DMS153 (cell line): ENCODE results near the gene GABRB3.
"Not testable (repeated sequence)": the region's sequence is repeated elsewhere in the genome, so short reads cannot be mapped to it uniquely, and the experiment has no call there.

Source experiments
- DNase-seq: peaks from one replicate; lab custom pipeline; 2025; lab: John Stamatoyannopoulos, UW

Gene GABRB3

GRCh38 chr15:26736502-26737248 is 36.2 kb downstream of the GABRB3 start:
- DNase-seq: no peak

GRCh38 chr15:26731965-26732364 is 40.9 kb downstream of the GABRB3 start:
- DNase-seq: no peak

GRCh38 chr15:26729581-26729980 is 43.3 kb downstream of the GABRB3 start:
- peak; percentile 28 for DNase-seq

GRCh38 chr15:26729030-26729429 is 43.8 kb downstream of the GABRB3 start:
- no peak for DNase-seq

DNA sequence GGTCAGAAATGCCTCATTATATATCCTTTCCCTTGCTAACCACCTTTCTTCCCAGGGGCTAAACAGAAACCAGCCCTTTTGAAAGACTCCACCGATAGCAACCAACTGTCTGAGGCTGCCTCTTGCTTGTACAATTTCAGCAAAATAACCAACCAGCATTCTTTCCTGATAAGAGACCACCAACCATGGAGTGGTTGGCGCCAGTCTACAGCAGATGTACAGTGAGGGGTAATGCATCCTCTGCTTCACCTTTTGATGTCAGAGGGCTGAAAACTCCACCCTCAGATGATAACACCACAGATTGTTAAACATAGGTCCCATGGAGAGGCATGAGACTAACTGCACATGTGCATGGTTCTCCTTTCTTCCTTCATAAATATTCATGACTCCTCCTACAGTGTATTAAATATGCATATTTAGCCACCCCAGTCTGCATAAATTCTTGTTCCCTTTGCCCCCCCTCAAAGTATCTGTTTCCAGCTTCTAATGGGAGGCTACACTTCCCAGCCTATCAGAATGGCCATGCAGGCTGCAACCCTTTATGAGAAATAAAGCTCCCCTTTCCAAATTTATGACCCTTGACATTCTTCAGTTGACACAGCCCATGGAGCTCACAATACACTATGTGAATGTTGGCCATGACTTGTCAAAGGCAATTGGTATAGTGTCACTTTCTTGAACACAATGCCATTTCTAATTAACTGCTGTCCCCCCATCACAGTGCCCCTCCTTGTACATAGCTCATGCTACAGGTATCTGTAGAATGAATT is 48.3 kb downstream of the GABRB3 start:
- no peak for DNase-seq

DNA sequence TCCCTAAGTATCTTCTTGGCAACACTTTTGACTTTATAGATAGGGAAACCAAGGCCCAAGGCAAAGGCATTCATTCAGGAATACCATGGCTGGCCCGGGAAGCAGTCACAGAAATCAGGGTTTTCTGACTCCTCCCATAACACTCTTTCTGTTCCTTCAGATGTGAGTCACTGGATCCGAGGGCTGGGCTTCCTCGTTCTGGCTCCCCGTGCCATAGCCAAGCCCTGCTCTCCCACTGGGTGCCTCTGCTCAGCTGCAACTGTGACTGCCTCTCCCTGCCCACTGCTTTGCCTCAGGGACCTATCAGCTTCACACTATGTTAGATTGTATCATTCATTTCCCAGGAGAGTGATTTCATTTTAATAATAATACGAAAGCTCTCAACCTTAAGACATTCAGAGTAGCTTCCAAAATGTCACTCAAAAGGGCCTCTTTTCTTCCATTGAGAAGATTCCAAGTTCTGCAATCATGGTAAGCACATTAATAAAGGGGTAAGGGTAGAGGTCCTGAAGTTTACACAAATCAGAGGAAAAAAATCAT is 50.2 kb downstream of the GABRB3 start:
- DNase-seq: no peak

DNA sequence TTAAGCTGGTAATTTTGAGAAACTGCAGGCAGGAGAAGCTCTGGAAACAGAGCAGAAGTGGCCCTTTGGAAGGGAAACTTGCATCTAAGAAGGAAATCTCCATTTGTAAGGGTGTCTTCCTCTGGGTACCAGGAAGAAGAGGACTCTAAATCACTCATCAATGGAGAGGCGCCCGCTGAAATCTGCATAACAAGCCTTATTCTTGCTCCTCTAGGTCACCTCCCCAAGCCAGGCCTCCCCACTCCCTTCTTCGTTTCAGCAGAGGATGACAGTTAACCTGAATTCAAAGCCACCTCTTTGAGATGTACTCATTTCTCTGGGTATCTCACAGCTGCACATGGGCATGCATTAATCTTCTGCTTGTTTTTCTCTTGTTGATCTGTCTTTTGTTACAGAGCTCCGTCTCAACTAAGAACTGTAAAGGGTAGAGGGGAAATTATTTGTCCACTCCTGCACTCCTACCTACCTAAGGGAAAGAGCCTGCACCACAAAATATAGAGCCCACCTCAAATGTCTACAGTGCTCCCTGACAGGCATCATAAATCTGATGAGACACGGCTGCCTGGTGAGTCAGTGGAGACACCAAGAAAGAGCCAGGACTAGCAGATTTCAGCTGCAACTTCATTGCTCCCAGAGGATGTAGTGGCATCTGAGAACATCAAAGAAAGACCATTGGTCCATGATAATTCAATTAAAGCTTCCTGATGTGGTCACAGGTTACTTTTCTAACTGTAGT is 51.5 kb downstream of the GABRB3 start:
- no peak for DNase-seq

DNA sequence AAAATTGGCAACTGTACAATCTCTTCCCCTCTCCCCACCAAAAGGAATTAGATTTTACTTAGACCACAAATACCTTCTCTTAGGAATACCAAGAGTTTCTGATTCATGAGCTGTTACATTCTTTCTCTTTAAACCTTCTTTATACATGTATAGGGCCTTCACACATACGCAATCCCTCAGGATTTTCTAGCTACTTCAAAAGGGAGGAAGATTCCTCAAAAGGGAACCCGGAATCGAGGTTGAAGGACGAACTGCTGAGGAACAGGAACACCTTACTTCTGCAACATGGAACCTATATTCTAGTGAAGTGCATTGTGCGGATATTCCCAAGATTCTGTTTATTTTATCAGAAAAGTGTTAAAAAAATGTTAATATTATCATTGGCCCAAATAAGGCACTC is 52.3 kb downstream of the GABRB3 start:
- no peak for DNase-seq

DNA sequence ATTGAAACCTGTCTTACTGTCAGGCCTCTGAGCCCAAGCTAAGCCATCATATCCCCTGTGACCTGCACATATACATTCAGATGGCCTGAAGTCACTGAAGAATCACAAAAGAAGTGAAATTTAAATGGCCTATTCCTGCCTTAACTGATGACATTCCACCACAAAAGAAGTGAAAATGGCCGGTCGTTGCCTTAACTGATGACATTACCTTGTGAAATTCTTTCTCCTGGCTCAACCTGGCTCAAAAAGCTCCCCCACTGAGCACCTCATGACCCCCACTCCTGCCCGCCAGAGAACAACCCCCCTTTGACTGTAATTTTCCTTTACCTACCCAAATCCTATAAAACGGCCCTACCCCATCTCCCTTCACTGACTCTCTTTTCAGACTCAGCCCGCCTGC is 53.0 kb downstream of the GABRB3 start:
- not testable (repeated sequence) for DNase-seq

GRCh38 chr15:26716069-26716468 is 56.8 kb downstream of the GABRB3 start:
- no peak for DNase-seq

DNA sequence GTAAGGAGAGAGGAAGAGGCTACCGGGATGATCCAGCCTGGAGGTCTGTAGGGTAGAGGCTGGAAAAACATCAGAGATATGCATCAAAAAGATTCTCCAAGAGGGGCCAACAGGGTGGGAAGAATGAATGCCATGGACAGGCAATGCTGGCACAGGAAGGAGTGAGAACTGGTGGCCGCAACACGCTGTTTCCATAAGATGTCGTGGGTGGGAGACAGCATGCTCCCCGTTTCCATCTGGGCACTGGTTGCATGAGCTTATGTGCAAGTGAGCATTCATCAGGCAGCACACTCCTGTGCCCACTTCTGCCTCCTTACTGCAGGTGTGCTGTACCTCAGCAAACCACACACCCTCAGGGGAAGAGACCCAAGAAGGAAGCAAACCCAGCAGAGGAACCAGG is 59.4 kb downstream of the GABRB3 start:
- DNase-seq: no peak

GRCh38 chr15:26712335-26712734 is 60.5 kb downstream of the GABRB3 start:
- DNase-seq: no peak

- DNase-seq: no peak
Measured at GRCh38 chr15:26711445-26711844, 61.4 kb downstream of the GABRB3 start.

- no peak for DNase-seq
Measured at GRCh38 chr15:26702381-26702780, 70.5 kb downstream of the GABRB3 start.

GRCh38 chr15:26698555-26698954 is 74.3 kb downstream of the GABRB3 start:
- no peak for DNase-seq

DNA sequence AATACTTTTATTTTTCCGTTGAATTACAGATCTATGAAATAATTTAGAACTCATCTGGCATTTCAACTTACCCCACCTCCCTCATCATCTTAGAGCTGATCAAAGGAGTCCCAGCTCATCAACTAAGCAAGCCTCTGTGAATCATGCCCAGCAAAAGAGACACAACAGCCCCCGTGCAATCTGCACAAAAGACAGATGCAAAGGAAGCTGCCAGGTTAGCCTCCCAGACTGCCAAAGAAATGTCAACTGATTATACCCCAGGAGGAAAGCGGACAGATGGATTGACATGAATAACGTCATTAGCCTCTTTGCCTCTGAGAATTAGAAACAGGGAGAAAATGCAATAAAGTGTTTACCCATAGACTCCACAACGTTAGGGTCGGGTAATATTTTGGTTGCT is 75.0 kb downstream of the GABRB3 start:
- no peak for DNase-seq

GRCh38 chr15:26691249-26691648 is 81.6 kb downstream of the GABRB3 start:
- no peak for DNase-seq

DNA sequence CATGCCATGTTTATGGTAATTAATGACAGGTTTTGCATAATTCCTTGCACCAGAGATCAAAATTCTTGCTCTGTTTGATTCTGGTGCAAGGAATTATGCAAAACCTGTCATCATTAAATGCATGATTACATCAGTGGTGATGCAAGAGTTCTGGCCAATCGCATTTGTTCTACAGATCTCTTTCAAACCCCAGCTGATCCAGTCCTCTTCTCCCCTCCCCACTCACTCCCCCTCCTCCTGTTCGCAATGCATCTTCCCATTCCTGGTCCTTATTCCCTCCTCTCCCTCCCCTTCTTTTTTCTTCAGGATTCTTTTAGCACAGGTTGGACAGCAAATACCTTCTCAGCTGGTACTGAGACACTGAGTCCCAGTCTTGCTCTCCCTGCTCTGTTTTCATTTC is 82.1 kb downstream of the GABRB3 start:
- DNase-seq: no peak

- DNase-seq: no peak
Measured at GRCh38 chr15:26689462-26689861, 83.4 kb downstream of the GABRB3 start.

GRCh38 chr15:26686547-26687187 is 86.2 kb downstream of the GABRB3 start:
- DNase-seq: no peak

- no peak for DNase-seq
Measured at GRCh38 chr15:26682598-26683164, 90.2 kb downstream of the GABRB3 start.

- no peak for DNase-seq
Measured at GRCh38 chr15:26679927-26680326, 92.9 kb downstream of the GABRB3 start.
